Uterus (tissue), 2 donors: ENCODE data around the gene ERC2.

Experiments used
- CTCF ChIP-seq, 4 experiments: fragments of 200-600 bp in 2 of 4; fragments of 450-650 bp in 2 of 4; sonication (generic) in 2 of 4; IDR thresholded peaks; one replicate each; pipeline ENCODE4 v1.5.1; 2016 to 2019; ENCODE audit warnings: antibody characterized with exemption in 4 of 4, mild to moderate bottlenecking in 2 of 4, moderate library complexity in 1 of 4
- POLR2A ChIP-seq, 2 donors: fragments of 450-650 bp; IDR thresholded peaks; one replicate each; pipeline ENCODE4 v1.6.1; 2016; ENCODE audit warnings: antibody characterized with exemption in 2 of 2, mild to moderate bottlenecking in 1 of 2, moderate library complexity in 1 of 2

GRCh38 chr3:55801068-55801467 lies 667.2 kb downstream of the ERC2 start:
- TF ChIP-seq POLR2A (IDR thresholded peaks at IDR 0.05) (no peak), CTCF (IDR thresholded peaks at IDR 0.05) (no peak)
